ENCODE data around the gene RGN.
"Not testable (repeated sequence)": the region's sequence is repeated elsewhere in the genome, so short reads cannot be mapped to it uniquely, and the experiment has no call there.

RGN gene

GRCh38 chrX:47078129-47079043 is at the start of gene RGN:
TSS of gene RGN (plus strand) at chrX:47078443. CDS start at chrX:47081145, 2,702 bp downstream.
- DNase-seq (ENCODE audit: low read depth in 2 of 3, low spot score in 2 of 3): no peak

GRCh38 chrX:47030339-47030738 is 47.9 kb upstream of the RGN start:
- DNase-seq (ENCODE audit: low read depth in 2 of 3, low spot score in 2 of 3): no peak

GRCh38 chrX:47047989-47048388 is 30.3 kb upstream of the RGN start:
- no peak for DNase-seq (ENCODE audit: low read depth in 2 of 3, low spot score in 2 of 3)

GRCh38 chrX:47059142-47059874 is 18.9 kb upstream of the RGN start:
- no peak for DNase-seq (ENCODE audit: low read depth in 2 of 3, low spot score in 2 of 3)

GRCh38 chrX:47060708-47061107 is 17.5 kb upstream of the RGN start:
- no peak for DNase-seq (ENCODE audit: low read depth in 2 of 3, low spot score in 2 of 3)

- no peak for DNase-seq (ENCODE audit: low read depth in 2 of 3, low spot score in 2 of 3)
Measured at GRCh38 chrX:47061238-47061919, 16.9 kb upstream of the RGN start.

GRCh38 chrX:47063179-47063578 is 15.1 kb upstream of the RGN start:
- DNase-seq (ENCODE audit: low read depth in 2 of 3, low spot score in 2 of 3): no peak

- DNase-seq (ENCODE audit: low read depth in 2 of 3, low spot score in 2 of 3): no peak
Measured at GRCh38 chrX:47068214-47068613, 10.0 kb upstream of the RGN start.

GRCh38 chrX:47068720-47069119 is 9.5 kb upstream of the RGN start:
- no peak for DNase-seq (ENCODE audit: low read depth in 2 of 3, low spot score in 2 of 3)

GRCh38 chrX:47080215-47080914 is 2.1 kb downstream of the RGN start:
- no peak for DNase-seq (ENCODE audit: low read depth in 2 of 3, low spot score in 2 of 3)

- no peak for DNase-seq (ENCODE audit: low read depth in 2 of 3, low spot score in 2 of 3)
Measured at GRCh38 chrX:47080915-47081236, 2.6 kb downstream of the RGN start.

GRCh38 chrX:47091149-47091775 is 13.0 kb downstream of the RGN start:
- DNase-seq (ENCODE audit: low read depth in 2 of 3, low spot score in 2 of 3): no peak

GRCh38 chrX:47093248-47093647 is 15.0 kb downstream of the RGN start:
- DNase-seq (ENCODE audit: low read depth in 2 of 3, low spot score in 2 of 3): no peak

GRCh38 chrX:47093860-47094259 is 15.6 kb downstream of the RGN start:
- no peak for DNase-seq (ENCODE audit: low read depth in 2 of 3, low spot score in 2 of 3)

GRCh38 chrX:47097018-47097417 is 18.8 kb downstream of the RGN start:
- DNase-seq (ENCODE audit: low read depth in 2 of 3, low spot score in 2 of 3): no peak

- DNase-seq (ENCODE audit: low read depth in 2 of 3, low spot score in 2 of 3): no peak
Measured at GRCh38 chrX:47098338-47099094, 20.3 kb downstream of the RGN start.

- DNase-seq (ENCODE audit: low read depth in 2 of 3, low spot score in 2 of 3): no peak
Measured at GRCh38 chrX:47101206-47101605, 23.0 kb downstream of the RGN start.

GRCh38 chrX:47110936-47111615 is 32.8 kb downstream of the RGN start:
- DNase-seq (ENCODE audit: low read depth in 2 of 3, low spot score in 2 of 3): not testable (repeated sequence)

- DNase-seq (ENCODE audit: low read depth in 2 of 3, low spot score in 2 of 3): no peak
Measured at GRCh38 chrX:47112316-47112954, 34.2 kb downstream of the RGN start.
